Upper lobe of left lung (tissue), 4 donors: ENCODE data around the gene MEFV.

Source experiments
- CTCF ChIP-seq, 6 experiments: fragments of 450-650 bp in 4 of 6; fragments of 200-600 bp in 2 of 6; sonication (generic) in 2 of 6; IDR thresholded peaks; one replicate each; pipeline ENCODE4 v1.5.1; 2016 to 2019; ENCODE audit warnings: antibody characterized with exemption in 6 of 6
- EP300 ChIP-seq, 4 donors: sonication (generic); formaldehyde crosslinking; IDR thresholded peaks; one replicate each; pipeline ENCODE4 v1.5.1; 2017; ENCODE audit warnings: antibody characterized with exemption in 4 of 4, control low read depth in 2 of 4
- POLR2A ChIP-seq, 4 donors: fragments of 450-650 bp; IDR thresholded peaks; one replicate each; pipeline ENCODE4 v1.5.1; 2016 to 2017; ENCODE audit warnings: antibody characterized with exemption in 4 of 4, mild to moderate bottlenecking in 2 of 4
- POLR2AphosphoS5 ChIP-seq, 2 donors: sonication (generic); formaldehyde crosslinking; IDR thresholded peaks; one replicate each; pipeline ENCODE4 v1.5.1; 2017; ENCODE audit warnings: antibody characterized with exemption in 2 of 2

DNA sequence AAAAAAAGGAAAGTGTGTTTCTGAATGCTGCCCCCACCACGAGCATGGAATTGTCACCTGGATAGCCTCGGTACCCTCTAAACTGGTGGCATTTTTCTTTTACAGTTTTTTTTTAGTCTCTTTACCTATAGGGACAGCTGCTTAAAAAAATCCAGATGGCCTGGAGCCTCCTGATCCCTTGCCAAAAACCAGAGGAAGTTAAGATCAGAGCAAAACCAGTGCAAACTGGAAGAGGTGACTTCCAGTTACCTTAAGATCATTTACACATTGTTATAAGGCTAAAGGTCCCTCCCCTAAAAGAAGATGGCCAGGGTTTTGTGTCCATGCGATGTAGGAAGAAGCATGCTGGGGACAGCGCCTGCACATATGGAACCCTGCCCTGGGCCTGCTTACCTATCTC is 3.5 kb downstream of the MEFV start:
- TF ChIP-seq CTCF (IDR thresholded peaks at IDR 0.05), result no peak
- no peak for TF ChIP-seq POLR2A (IDR thresholded peaks at IDR 0.05)
- TF ChIP-seq EP300 (IDR thresholded peaks at IDR 0.05), result no peak
- TF ChIP-seq POLR2AphosphoS5 (IDR thresholded peaks at IDR 0.05), result no peak
